ENCODE results near the gene ANK3.

The ANK3 gene

DNA sequence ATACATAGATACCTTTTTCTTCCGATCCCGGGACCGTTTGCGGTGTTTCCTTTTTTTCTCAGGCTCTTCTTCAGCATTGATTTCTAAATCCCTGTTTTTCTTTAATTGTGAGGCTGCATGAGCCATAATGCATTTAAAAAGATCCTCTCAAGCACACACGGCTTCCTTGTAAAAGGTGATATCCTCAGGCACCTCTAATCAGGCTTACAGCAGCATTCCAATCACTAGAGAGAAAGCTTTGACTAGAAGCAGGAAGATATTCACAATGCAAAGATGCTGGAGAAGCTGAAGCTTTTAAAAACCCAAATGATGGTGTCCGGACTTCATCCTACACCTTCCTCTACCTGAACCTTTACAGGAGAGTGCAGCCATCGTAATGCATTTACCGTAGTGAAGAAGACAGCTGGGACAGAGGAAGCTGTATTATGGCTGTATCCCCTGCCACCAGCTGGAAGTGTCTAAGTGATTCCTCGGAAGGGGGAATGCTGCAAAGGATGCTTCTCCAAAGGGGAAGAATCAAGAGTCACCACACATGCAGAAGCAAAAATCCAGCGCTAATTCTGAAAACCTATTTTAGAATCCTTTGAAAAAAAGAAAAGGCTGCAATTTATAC is at the start of gene ANK3:
Gene ANK3 (minus strand): TSS at position 463 of the 613 bp plus-strand sequence. CDS start 337 bp downstream, at position 126.
- no peak for DNase-seq (ENCODE audit: low read depth)

DNA sequence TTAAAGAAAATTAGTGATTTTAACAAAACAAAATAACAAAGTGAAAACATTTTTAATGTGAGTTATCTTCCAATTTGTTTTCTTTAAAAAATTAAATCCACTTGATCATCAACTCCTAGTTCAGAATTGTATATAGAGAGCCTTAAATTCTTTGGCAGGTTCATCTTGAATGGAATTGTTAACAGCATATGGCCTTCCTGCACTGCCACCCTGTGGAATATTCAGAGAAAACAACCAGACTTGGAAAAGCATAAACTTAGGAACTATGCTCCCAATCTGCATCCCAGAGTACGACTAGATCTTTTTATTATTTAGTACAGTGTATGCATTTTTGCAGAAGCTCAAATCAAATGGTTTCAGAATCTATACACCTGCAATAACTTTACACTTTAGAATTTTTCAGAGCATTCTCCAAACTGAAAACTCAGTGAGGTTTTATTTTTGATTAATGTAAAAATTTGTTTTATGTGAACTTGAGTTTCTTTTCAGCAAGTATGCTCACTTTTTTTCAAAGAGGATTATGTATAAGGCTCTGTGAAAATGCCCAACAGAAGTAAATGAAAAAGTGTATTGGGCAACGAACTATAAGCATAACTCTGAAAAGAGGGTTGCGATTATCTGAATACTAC is 44.9 kb upstream of the ANK3 start:
- DNase-seq (ENCODE audit: low read depth): no peak

DNA sequence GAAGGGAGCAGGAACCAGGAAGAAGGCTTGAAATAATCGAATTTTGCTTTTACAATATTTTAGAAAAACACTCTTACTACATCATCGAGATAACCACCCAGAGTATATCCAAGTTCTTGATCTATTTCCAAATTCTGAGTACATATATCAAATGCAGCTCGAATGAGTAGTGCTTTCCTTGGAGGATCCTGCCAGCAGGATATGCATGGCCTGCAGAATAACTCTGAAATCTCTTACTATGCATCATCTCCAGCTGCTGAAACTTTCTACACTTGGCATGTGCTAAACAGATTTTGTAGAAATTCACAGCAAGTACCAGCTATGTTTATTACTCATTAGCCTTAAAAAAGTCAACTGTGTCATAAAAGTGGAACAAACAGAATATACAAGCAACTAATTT is 44.0 kb upstream of the ANK3 start:
- no peak for DNase-seq (ENCODE audit: low read depth)

DNA sequence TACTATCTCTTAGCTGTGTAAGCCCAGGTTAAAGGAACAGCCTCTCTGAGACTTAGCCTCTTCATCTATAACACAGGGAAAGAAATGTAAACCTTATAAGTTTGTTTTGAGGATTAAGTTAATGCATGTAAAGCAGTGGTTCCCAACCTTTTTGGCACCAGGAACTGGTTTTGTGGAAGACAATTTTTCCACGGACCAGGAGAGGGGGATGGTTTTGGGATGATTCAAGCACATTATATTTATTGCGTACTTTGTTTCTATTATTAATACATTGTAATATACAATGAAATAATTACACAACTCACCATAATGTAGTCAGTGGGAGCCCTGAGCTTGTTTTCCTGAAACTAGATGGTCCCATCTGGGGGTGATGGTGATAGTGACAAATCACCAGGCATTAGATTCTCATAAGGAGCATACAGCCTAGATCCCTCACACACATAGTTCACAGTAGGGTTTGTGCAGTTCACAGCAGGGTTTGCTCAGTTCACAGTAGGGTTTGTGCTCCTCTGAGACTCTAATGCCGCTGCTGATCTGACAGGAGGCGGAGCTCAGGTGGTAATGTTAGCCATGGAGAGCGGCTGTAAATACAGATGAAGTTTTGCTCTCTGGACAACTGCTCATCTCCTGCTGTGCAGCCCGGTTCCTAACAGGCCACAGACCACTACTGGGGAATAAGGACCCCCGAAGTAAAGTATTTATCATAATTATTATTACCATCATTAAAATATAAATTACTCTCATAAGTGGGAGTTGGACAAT is 41.3 kb upstream of the ANK3 start:
- no peak for DNase-seq (ENCODE audit: low read depth)

DNA sequence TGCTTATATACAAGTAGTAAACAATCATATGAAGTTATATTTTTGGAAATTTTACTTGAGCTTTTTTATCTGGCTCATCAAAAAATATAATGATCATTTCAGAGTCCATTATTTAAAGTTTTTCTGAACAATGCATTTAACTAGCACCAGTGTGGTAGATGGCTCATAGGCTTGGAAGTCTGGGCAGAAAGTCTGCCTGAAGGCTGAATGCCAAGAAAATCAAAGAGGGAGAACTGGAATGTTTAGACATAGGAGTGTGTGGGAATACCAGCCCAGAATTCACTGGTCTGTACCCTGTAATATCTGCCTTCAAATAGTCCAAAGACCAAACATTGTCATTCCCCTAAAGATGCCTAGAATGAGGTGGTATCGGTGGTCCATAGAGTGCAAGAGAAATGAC is 40.3 kb upstream of the ANK3 start:
- DNase-seq (ENCODE audit: low read depth): no peak

DNA sequence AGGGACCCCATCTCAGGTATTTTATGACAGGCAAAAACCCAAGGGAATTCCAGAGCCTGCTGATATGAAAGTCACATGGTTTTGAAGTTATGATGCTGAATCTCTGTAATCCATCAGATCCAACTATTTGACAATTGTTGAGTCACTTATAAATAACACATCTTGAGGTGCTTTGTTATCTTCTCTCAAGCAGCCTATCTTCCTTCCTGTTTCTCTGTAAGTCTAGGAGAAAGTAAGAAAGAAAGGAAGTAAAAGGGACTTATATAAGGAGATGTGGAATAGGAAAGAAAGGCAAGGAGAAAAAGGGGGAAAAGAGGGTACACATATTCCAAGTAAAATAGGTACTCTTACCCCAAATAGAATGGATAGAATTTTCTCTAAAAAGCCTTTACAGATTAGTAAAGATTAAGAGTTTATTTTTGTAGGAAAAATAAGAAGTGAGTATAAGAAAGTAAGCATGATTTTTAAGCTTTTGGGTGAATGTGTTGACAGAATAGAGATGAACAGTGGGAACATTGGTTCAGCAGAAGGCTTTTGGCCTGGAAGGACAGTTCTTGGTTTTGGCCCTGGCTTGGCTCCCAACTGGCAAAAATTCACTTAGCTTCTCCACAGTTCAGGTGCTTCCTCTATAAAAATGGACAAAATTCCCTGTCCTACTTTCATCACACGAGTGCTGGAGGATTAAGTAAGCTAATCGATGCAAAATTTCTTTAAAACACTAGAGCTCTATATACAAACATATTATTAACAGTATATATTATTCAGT is 39.6 kb upstream of the ANK3 start:
- no peak for DNase-seq (ENCODE audit: low read depth)

DNA sequence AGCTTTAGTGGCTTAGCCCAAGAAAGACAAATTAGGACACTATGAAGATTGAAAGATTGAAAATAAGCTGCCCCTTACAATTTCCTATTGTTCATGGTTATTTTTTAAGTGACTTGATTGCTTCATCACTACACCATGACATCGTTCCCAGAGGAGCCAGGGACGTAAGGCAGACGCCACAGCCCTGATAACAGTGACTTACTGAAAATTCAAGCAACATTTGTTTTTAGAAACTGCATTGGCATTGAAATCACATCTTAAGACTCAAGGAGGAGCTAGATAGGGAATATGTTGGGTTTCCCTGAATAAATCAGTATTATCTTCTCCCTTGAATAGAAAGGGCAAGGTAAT is 38.7 kb upstream of the ANK3 start:
- DNase-seq (ENCODE audit: low read depth): no peak

DNA sequence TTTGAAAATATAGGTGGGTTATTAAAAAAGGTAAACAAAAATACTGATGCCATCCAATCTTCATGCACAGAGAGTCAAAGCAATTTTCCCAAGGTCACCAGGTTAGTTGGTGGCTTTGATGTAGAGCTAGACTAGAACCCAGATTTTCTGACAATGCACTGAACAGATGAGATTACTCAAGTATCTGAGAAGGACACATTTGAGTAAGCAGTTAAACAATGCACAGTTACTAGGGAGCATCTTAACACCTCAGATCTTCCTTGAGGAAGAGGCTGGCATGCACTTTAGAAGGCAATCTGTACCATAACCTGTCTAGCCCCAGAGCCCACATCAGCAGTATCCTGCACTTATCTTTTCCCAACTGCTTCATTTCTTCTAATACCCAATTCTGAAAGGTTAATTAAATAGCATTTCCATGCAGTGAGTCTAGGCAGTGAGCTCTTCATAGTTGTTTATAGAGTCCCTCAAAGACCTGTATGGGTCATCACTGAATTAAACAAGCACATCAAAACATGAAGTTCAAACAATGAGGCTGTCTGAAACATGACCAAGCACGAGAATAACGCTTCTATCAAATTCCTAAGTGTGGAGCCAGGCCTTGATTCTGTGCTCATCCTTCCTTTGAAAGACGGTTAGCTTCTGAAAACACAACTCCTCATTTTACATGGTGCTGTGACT is 38.2 kb upstream of the ANK3 start:
- no peak for DNase-seq (ENCODE audit: low read depth)

DNA sequence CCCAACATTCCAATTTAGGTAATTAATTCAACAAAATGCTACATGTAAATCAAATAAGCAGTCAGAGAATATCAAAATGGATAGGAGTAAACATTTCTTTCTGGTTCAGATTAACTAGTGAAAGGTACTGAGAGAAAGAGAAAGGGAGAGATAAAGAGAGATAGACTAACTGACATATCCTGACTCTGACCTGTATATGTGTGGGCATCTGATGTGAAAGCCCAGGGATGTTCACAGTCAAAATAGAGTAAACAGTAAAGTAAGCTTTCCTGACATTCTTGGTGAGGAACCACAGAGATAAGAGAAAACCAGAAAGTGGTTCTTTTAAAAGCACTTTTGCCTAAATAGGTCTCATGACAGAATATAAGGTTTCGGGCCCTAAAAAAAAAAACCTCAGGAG is 37.5 kb upstream of the ANK3 start:
- no peak for DNase-seq (ENCODE audit: low read depth)

DNA sequence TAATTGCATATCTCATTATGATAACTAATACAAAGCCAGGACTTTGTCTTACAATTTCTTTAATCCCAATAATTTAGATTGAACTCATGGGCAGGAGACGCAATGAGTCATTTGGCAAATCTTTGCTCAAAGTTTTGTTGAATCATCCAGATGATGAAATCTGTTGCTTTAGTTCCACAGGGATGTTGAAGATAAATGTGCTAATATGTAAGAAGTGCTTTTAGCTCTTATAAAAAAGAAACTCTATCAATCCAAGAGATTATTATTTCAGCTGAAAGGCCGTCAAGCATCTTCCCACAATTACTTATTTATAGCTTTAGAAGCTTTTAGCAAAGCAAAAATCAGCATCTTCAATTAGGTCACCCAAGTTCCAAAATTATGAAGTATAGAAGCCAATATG is 36.8 kb upstream of the ANK3 start:
- DNase-seq (ENCODE audit: low read depth): no peak

DNA sequence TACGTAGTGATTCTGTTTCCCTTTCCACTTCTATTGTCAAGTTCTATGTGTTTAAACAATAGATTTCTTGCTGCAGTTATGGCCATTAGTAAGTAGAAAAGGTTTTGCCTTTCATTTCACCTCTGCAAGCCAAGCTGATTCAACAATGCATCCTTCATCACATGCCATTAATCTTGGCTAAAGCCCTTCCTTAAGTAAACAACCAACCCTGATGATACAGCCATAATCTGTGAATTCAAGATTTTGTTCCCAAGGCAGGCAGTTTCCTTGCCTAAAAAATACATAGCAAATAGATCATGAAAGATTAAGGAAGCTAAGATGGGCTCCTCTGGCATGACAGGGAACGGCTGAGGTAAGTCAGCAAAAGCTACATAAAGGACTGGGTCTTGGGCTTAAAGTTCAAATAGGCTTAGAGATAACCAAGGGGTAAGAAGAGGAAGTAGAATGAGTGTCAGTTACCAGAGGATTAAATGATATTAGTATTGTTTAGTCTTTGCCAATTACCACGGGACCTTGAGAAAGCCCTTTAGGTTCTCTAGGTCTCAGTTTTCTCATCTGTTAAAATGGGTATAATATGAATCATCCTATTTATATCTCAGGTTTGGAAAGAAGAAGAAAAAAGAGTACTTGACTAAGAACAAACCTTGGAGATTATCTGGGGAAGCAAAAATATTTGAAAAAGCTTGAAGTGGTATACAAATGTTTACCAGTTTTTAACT is 35.9 kb upstream of the ANK3 start:
- DNase-seq (ENCODE audit: low read depth): no peak

DNA sequence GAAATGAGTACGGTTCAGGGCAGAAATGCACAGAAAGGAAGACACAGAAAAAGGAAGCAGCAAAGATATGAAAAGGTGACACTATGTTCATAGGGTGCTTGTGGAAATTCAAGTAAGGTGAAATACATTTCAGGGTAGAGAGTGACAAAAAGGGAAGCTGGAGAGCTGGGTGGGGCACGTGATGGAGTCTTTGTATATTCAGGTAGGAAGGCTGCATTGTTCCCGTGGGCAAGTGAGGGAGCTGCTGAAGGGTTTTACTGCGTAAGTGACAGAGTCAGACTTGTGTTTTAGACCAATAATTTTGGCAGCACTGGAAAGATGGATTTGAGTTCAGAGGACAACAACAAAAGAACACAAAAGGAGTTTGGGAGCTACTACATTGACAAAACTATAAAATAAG is 35.3 kb upstream of the ANK3 start:
- no peak for DNase-seq (ENCODE audit: low read depth)

DNA sequence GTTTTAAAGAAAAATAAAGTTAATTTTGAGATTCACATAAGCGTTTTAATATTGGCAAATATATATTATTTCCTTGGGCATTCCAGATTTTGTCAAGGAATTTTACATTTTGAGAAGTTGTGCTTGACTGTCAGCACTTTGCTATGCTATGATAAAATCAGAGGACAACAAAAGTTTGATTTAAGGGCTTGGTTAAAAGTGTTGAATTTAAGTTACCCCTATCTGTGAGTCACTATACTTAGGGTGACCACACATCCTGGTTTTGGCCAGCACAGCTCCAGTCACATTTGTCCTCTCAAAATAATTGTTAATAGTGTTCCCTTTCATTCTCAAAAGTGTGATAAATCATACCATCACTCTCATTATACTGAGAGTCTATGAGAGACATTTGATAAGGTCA is 34.2 kb upstream of the ANK3 start:
- DNase-seq (ENCODE audit: low read depth): no peak

DNA sequence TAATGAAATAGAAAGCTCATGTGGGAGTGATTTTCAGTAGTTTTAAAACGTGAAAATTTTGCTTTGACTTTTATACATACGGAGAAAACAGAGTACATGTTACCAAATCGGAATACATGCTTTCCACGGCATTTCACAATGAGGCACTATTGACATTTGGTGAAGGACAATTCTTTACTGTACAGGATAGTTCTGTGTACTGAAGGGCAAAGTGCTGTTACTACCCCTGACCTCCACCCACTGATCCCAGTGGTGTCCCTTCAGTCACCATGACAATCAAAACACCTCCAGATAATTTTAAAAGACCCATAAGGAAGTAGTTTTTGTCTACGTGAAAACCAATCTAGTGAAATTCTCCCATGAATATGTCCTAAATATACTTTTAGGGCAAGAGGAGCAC is 33.1 kb upstream of the ANK3 start:
- no peak for DNase-seq (ENCODE audit: low read depth)

DNA sequence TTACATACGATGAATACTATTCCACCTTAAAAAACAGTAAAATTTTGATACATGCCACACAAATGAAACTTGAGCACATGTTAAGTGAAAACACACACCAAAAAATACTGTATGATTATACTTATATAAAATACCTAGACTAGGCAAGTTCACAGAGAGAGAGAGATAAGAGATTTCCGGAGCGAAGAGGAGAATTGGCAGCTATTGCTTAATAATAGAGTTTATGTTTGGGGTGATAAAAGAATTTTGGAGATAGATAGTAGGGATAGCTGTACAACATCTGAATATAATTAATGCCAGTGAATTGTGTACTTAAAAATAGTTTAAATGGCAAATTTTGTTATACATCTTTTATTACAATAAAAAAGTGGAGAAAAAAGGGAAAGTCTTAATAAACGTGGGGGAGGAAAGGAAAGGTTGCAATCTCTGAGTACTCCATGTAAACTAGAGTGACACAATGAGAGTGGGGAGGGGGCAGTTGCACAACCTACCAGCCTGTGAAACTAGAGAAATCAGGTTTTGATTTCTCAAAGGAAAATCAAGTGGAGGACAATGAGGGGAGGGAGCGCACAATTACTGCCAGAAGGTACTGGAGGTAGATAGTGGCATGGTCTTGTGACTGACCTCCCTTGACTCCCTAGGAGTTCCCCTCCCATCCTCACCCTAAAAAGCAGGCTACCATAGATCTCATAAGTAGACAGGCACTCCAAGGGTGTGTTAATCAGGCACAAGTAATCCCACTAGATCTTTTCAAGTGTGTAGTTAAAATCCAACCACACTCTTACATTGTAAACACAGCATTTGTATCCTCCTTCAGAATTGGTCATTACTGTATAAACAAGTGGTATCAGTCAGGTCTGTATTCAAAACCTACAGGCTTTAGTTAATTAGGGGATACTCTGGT is 31.6 kb upstream of the ANK3 start:
- DNase-seq (ENCODE audit: low read depth): no peak

DNA sequence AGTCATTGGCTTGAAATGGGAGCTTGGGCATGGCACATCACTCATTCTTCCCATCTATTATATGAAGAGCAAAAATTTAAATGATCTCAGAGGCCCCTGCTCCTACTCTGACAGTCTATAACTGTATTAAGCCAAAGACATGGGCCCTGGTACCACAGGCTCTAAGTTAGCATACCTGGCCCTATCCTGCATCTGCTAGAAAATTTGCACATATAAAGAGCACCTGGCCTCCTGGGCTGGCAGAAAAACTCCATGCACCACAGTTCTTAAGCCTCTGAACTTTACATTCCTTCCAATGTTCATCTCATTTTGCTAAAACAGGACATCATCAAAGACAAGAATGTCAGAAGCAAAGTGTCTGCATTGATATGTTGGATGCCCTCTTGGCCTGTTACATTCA is 29.6 kb upstream of the ANK3 start:
- DNase-seq (ENCODE audit: low read depth): no peak

DNA sequence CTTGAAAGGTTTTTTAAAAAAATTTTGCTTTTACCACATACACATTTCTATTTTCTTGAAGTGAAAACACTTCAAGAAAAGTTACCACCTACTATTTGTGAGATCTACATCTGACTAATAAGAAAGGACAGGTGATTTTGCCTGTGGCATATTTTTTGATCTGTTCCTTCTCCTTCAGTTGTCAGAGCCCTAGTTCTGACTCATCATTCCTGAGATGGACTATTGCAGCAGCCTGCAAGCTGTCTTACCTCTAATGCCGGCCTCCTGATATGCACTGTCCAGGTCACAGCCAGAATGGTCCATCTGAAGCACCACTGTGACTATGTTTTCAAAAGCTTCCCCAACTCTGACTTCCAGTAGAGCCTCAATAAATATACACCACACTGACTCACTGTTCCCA is 28.2 kb upstream of the ANK3 start:
- DNase-seq (ENCODE audit: low read depth): no peak

DNA sequence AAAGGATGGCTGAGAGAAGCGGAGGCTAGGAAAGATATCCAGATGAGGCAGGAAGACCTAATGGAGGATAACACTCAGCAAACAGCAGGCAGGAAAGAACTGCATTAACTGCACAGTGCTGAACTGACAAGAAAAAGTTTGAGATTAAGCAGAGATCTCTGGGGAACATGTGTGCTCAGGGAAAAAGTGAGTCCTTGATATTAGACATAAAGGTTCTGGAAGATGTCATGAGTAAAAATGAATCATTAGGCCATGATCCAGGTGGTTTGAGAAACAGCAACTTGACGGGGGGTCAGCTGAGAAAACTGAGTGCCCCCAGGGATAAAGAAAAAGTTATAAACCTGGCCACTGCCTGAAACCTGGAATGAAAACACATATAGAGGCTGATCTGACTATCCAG is 27.3 kb upstream of the ANK3 start:
- no peak for DNase-seq (ENCODE audit: low read depth)

DNA sequence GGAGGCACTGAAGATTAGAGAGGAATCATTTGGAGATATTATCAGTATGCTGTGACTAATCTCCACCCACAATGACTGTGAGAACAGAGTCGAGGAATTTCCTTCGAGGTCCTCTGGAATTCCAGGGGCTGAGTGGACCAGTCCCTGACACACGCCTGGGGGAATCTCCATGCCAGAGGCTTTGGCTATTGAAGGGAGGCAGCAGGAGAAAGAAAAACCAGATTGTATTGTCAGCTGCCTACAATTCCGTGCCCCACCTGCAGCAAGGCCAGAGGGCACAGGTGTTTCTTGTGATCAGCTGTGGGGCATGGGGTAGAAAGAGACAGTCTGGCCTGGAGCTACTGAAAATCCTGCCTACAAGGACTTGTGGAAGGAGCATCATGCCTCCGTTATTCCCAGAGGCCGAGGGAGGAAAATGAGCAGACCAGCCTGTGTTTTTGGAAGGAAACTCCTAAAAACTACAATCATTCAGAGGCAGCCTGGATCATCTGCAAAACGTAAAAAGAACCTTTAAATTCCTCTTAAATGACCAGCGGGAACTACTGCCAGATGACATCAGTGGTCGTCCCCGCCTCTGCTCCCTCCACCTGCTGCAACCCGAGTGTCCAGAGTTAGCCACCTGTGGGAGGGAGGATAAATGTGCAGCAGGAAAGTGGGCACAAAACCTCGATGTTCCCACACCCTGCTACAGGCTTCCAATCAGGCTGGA is 25.4 kb upstream of the ANK3 start:
- no peak for DNase-seq (ENCODE audit: low read depth)

DNA sequence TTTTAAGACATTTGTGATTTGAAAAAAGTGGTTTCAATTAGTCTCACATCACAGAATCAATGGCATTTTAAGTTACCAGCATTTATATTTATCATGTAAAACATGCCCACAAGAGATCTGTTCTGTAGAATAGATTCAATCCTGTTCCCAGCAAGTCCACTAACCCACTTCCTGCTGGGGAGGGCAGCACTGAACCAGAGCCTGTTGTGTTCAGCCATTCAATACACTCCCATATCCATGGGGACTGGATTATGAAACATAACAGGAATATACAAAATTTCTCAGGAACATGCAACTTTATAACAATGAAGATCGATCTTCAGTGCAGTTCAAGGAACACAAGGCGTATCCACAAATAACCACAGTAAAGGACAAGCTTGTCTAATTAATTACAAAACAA is 24.4 kb upstream of the ANK3 start:
- no peak for DNase-seq (ENCODE audit: low read depth)

All from stimulated activated CD8-positive, alpha-beta memory T cell treated with anti-CD3 and anti-CD28 coated beads, Interleukin-15, amount 100 ng/mL, for 24 hours (primary cell).